HepG2 (cell line): ENCODE measurements around the gene RPTOR. TPM values are rescaled to one million over a fixed set of nuclear protein-coding genes. Genes with fewer than 3 reads are reported as not detected.

Source experiments
- ATAC-seq: fragments of 200-7000 bp; cut with Tn5 transposase; 3 replicates; pipeline ENCODE4 v1.9.1; 2020; ENCODE audit warnings: mild to moderate bottlenecking, moderate library complexity
- BruUV-seq: library from RNA; stranded (reverse); fragments of 400-500 nt; replicated peaks from 2 replicates; lab custom pipeline; 2021; lab: Mats Ljungman, UMichigan
- CTCF ChIA-PET: fragments of 300-600 bp; formaldehyde crosslinking; extraction: SDS; loops from one replicate; lab custom pipeline; 2021; ENCODE audit warnings: low total read pairs, inconsistent platforms, low intra/inter-chr PET ratio; lab: Yijun Ruan, JAX
- POLR2A ChIA-PET: fragments of 350-600 bp; sonication (Branson Sonifier 250); formaldehyde crosslinking; loops from one replicate; lab custom pipeline; 2020; ENCODE audit warnings: antibody characterized with exemption, inconsistent platforms; lab: Yijun Ruan, JAX
- DNase-seq: peaks from one replicate; pipeline ENCODE4 v3.0.0-alpha.2; 2015; ENCODE audit warnings: low spot score
- FAIRE-seq: peaks from 3 replicates; lab custom pipeline; 2011; peaks lifted over from hg19 to GRCh38; lab: Jason Lieb, UNC
- H2AFZ ChIP-seq: one replicate; pipeline ENCODE4 v1.6.1; 2011; ENCODE audit warnings: low read length, inconsistent platforms
- H3K27ac ChIP-seq: fragments of 300-600 bp; 3 replicates; pipeline ENCODE4 v1.8.0; 2011; ENCODE audit warnings: mixed run types, mild to moderate bottlenecking, mixed read lengths, low read length, inconsistent platforms; ENCODE audit not compliant: insufficient read depth; ENCODE audit errors: extremely low read length
- H3K27me3 ChIP-seq, 2 experiments: fragments of 200-600 bp in 1 of 2; 2 replicates in 1 of 2; 3 replicates in 1 of 2; pipeline versions ENCODE4 v1.6.0 to v1.8.0; 2011; ENCODE audit warnings: low read length in 2 of 2, mild to moderate bottlenecking in 2 of 2, moderate library complexity in 2 of 2, inconsistent platforms in 1 of 2; ENCODE audit not compliant: insufficient read depth in 2 of 2, control insufficient read depth in 1 of 2
- H3K36me3 ChIP-seq, 2 experiments: fragments of 200-600 bp in 1 of 2; replicated peaks in 1 of 2; 2 replicates in 1 of 2; 3 replicates in 1 of 2; pipeline versions ENCODE4 v1.5.1 to v1.8.0; 2011; ENCODE audit warnings: low read length in 2 of 2, inconsistent platforms in 1 of 2; ENCODE audit not compliant: insufficient read depth in 2 of 2, control insufficient read depth in 1 of 2
- H3K4me1 ChIP-seq: 2 replicates; pipeline ENCODE4 v1.5.1; 2012; ENCODE audit warnings: low read length, inconsistent platforms; ENCODE audit not compliant: insufficient read depth
- H3K4me2 ChIP-seq: 2 replicates; pipeline ENCODE4 v1.6.0; 2011; ENCODE audit warnings: low read depth, low read length, inconsistent platforms
- H3K4me3 ChIP-seq, 3 experiments: fragments of 200-600 bp in 1 of 3; sonication (generic), shearing (Covaris generic) in 1 of 3; replicated peaks in 1 of 3; 2 replicates each; pipeline ENCODE4 v1.5.1; 2011 to 2016; ENCODE audit warnings: low read length in 3 of 3, inconsistent platforms in 2 of 3, low read depth in 2 of 3, mild to moderate bottlenecking in 2 of 3, control low read depth in 1 of 3, mixed read lengths in 1 of 3; ENCODE audit not compliant: insufficient read depth in 1 of 3
- H3K79me2 ChIP-seq: one replicate; pipeline ENCODE4 v1.6.1; 2011; ENCODE audit warnings: low read length, inconsistent platforms; ENCODE audit not compliant: insufficient read depth
- H3K9ac ChIP-seq: 2 replicates; pipeline ENCODE4 v1.6.0; 2011; ENCODE audit warnings: mild to moderate bottlenecking, low read depth, low read length, inconsistent platforms; ENCODE audit not compliant: insufficient read depth
- H3K9me3 ChIP-seq: 2 replicates; pipeline ENCODE4 v1.5.1; 2012; ENCODE audit warnings: mild to moderate bottlenecking, low read length
- H4K20me1 ChIP-seq: 2 replicates; pipeline ENCODE4 v1.6.0; 2011; ENCODE audit warnings: inconsistent platforms, mild to moderate bottlenecking, low read length, moderate library complexity; ENCODE audit not compliant: insufficient read depth
- AHR ChIP-seq: IDR thresholded peaks from 2 replicates; pipeline ENCODE4 v1.6.1; 2018; ENCODE audit warnings: missing genetic modification reagents, missing compliant biosample characterization
- EED ChIP-seq: sonication (generic); formaldehyde crosslinking; IDR thresholded peaks from 2 replicates; pipeline ENCODE4 v1.5.0; 2020; ENCODE audit warnings: mild to moderate bottlenecking, missing genetic modification reagents
- PHB2 ChIP-seq: fragments of 450-650 bp; IDR thresholded peaks from 2 replicates; pipeline ENCODE4 v1.6.1; 2018; ENCODE audit not compliant: partially characterized antibody
- TEAD3 ChIP-seq: optimal IDR thresholded peaks from 2 replicates; pipeline ENCODE3; 2016; ENCODE audit warnings: borderline replicate concordance
- WGBS: methylation state at CpG from one replicate; pipeline ENCODE4 v1.1.6; 2017; ENCODE audit warnings: low lambda C conversion rate; 5-methylcytosine and 5-hydroxymethylcytosine counted together
- in situ Hi-C: cut with HindIII; loops from 2 replicates; pipeline ENCODE4 v1.10.0; 2017; ENCODE audit warnings: low pct_unique_long_range_greater_than_20kb; ENCODE audit not compliant: extremely low pct_ligation_motif_present
- intact Hi-C: fragments of 100-400 bp; cut with micrococcal nuclease; formaldehyde crosslinking; loops from one replicate; pipeline ENCODE4 v1.10.0; 2022; ENCODE audit not compliant: unreplicated experiment
- polyA plus RNA-seq, 8 experiments: library from polyadenylated mRNA; depleted of rRNA in 3 of 8; stranded (reverse) in 7 of 8; unstranded in 1 of 8; fragments of >200 nt; fragmentation: Illumina TruSeq in 4 of 8; extraction: Trizol in 4 of 8; gene quantifications; 2 replicates each; pipeline versions ENCODE4 v1.2.1 to v1.2.3, GENCODE V29; 2011 to 2016; ENCODE audit warnings: low read depth in 4 of 8, missing spikeins in 1 of 8, mixed read lengths in 1 of 8; ENCODE audit not compliant: insufficient read depth in 1 of 8
- total RNA-seq, 5 experiments: library from RNA; depleted of rRNA; stranded (reverse); fragments of >200 nt; fragmentation: Illumina TruSeq; extraction: Trizol; gene quantifications; 2 replicates each; pipeline ENCODE4 v1.2.3, GENCODE V29; 2016; ENCODE audit warnings: low read depth in 1 of 5
- TF ChIP-seq, protein P1 (sequence below): sonication (generic); formaldehyde crosslinking; conservative IDR thresholded peaks from 2 replicates; pipeline ENCODE4 v1.4.0; 2020; ENCODE audit warnings: missing genetic modification reagents
- TF ChIP-seq, protein P2 (sequence below): conservative IDR thresholded peaks from 2 replicates; pipeline ENCODE4 v1.6.1; 2018; ENCODE audit warnings: missing genetic modification reagents
- TF ChIP-seq, protein P3 (sequence below): sonication (generic); formaldehyde crosslinking; IDR thresholded peaks from 2 replicates; pipeline ENCODE4 v1.4.0; 2020; ENCODE audit warnings: missing genetic modification reagents, mild to moderate bottlenecking, borderline replicate concordance
- TF ChIP-seq, protein P4 (sequence below): sonication (generic); formaldehyde crosslinking; IDR thresholded peaks from 2 replicates; pipeline ENCODE4 v1.4.0; 2020; ENCODE audit warnings: missing genetic modification reagents; ENCODE audit errors: not compliant biosample characterization

The RPTOR gene
- total and polyA plus RNA-seq, 2 of the 13 experiments (the other 11 are each of a cell fraction or from before 2014, with no cell fraction given) = 6.6 to 25.3 TPM

DNA sequence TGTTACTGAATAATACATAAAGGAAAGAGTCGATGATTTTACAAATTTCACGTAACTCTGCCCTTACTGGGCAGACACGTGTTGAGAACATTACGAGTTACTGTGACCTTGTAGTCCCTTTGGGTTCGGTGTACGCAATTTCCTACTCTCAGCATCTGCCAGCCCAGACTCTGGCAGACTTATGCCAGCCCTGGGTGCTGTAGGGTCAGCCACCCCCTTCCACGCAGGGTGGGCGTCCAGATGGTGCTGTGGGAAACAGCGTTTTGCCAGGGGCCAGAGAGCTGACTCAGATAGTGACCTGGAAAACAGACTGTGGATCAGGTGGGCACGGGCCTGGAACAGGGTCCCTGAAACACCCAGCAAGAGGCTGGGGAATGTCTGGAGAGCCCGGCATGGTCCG lies 148.9 kb downstream of the RPTOR start:
- H3K9ac ChIP-seq = no peak overlapping the region
- CTCF ChIA-PET = no interaction called here
- H3K4me1 ChIP-seq = peaks cover 41% of the 10 kb centered on the region
- H3K79me2 ChIP-seq = peaks cover 54% of the 10 kb centered on the region
- no peaks in the 10 kb centered on the region for H3K27me3 ChIP-seq
- DNase-seq = no peak
- intact Hi-C loops (no loop called here), in situ Hi-C loops (no loop called here)
- POLR2A ChIA-PET = no interaction called here
- no peaks in the 10 kb centered on the region for H3K9me3 ChIP-seq
- no peak overlapping the region for H3K4me2 ChIP-seq
- H3K36me3 ChIP-seq = no peaks in the 10 kb centered on the region; a peak in 1 of 5 replicates
- FAIRE-seq = no peak
- no peak overlapping the region for H3K4me3 ChIP-seq
- no peak for ATAC-seq
- H4K20me1 ChIP-seq = no peaks in the 10 kb centered on the region
- no TSS peak for BruUV-seq
- TF ChIP-seq AHR (CRISPR knock-in tag) (0 out of 2 replicates have a peak, but pooled peaks have one; percentile 27), EED (CRISPR knock-in tag) (no peak)
- WGBS = 98% methylated on average over 12 of the region's 12 CpGs
- H3K27ac ChIP-seq = peak overlapping the region; percentile 42
- H2AFZ ChIP-seq = no peak overlapping the region

DNA sequence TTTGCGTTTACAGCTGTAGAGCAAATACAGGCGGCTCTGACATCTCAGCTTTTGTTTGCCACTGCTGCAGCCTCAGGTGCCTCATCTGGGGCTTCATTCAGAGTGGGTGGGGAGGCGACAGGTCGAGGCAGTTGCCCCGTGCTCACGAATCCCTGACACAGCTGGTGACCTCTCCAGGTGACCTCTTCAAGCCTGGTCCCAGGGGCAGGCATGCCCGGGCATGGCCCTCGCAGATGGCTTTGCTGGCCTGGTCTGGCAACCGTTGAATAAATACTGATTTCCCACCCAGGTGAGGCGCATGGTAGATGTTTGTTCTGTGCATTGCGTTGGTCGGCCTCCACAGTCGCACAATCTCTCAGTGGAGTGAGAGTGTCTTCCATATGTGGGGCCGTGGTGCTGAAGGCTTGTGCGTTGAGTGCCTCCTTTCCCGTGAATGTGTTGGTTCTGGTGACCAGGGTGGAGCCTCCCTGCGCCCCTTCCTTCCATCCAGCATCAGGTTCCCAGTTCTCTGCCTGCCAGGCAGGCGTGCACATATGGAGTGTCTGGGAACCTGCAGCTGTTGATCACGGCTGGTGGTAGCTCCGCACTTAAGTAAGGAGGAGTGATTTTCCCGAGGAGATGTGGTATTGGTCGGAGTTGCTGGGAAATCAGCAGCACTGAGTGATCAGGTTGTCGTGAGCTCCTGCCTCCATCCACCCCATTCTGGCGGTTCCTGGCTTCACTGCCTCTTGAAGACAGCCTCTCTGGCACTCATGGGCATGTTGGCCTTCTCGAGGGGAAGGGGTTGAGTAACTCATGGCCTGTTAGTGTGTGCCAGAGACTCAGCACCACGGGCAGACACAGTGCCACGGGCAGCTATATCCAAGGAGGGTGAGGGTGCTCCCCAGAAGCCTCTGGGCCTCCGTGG lies 149.7 kb downstream of the RPTOR start:
- no peak for DNase-seq
- no TSS peak for BruUV-seq
- POLR2A ChIA-PET = interaction anchor here (1.1 kb wide), 1 partner anchor 21 kb away, joined by 5 read pairs; no protein-coding TSS in a partner anchor
- peak overlapping the region; percentile 42 for H3K27ac ChIP-seq
- peaks cover 38% of the 10 kb centered on the region for H3K4me1 ChIP-seq
- no peak overlapping the region for H3K9ac ChIP-seq
- intact Hi-C loops = no loop called here
- H3K9me3 ChIP-seq = no peaks in the 10 kb centered on the region
- no peak overlapping the region for H3K4me2 ChIP-seq
- in situ Hi-C loops = no loop called here
- H3K4me3 ChIP-seq = no peak overlapping the region
- CTCF ChIA-PET = no interaction called here
- H3K27me3 ChIP-seq = no peaks in the 10 kb centered on the region
- peaks cover 61% of the 10 kb centered on the region for H3K79me2 ChIP-seq
- H4K20me1 ChIP-seq = no peaks in the 10 kb centered on the region
- 97% methylated on average over 15 of the region's 28 CpGs for WGBS
- ATAC-seq = no peak
- no peaks in the 10 kb centered on the region; a peak in 1 of 5 replicates for H3K36me3 ChIP-seq
- FAIRE-seq = no peak
- no peak overlapping the region for H2AFZ ChIP-seq
- TF ChIP-seq, protein P1, sequence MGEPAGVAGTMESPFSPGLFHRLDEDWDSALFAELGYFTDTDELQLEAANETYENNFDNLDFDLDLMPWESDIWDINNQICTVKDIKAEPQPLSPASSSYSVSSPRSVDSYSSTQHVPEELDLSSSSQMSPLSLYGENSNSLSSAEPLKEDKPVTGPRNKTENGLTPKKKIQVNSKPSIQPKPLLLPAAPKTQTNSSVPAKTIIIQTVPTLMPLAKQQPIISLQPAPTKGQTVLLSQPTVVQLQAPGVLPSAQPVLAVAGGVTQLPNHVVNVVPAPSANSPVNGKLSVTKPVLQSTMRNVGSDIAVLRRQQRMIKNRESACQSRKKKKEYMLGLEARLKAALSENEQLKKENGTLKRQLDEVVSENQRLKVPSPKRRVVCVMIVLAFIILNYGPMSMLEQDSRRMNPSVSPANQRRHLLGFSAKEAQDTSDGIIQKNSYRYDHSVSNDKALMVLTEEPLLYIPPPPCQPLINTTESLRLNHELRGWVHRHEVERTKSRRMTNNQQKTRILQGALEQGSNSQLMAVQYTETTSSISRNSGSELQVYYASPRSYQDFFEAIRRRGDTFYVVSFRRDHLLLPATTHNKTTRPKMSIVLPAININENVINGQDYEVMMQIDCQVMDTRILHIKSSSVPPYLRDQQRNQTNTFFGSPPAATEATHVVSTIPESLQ (CRISPR knock-in tag) = no peak
- TF ChIP-seq, protein P2, sequence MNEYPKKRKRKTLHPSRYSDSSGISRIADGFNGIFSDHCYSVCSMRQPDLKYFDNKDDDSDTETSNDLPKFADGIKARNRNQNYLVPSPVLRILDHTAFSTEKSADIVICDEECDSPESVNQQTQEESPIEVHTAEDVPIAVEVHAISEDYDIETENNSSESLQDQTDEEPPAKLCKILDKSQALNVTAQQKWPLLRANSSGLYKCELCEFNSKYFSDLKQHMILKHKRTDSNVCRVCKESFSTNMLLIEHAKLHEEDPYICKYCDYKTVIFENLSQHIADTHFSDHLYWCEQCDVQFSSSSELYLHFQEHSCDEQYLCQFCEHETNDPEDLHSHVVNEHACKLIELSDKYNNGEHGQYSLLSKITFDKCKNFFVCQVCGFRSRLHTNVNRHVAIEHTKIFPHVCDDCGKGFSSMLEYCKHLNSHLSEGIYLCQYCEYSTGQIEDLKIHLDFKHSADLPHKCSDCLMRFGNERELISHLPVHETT = no peak
- TF ChIP-seq, protein P3, sequence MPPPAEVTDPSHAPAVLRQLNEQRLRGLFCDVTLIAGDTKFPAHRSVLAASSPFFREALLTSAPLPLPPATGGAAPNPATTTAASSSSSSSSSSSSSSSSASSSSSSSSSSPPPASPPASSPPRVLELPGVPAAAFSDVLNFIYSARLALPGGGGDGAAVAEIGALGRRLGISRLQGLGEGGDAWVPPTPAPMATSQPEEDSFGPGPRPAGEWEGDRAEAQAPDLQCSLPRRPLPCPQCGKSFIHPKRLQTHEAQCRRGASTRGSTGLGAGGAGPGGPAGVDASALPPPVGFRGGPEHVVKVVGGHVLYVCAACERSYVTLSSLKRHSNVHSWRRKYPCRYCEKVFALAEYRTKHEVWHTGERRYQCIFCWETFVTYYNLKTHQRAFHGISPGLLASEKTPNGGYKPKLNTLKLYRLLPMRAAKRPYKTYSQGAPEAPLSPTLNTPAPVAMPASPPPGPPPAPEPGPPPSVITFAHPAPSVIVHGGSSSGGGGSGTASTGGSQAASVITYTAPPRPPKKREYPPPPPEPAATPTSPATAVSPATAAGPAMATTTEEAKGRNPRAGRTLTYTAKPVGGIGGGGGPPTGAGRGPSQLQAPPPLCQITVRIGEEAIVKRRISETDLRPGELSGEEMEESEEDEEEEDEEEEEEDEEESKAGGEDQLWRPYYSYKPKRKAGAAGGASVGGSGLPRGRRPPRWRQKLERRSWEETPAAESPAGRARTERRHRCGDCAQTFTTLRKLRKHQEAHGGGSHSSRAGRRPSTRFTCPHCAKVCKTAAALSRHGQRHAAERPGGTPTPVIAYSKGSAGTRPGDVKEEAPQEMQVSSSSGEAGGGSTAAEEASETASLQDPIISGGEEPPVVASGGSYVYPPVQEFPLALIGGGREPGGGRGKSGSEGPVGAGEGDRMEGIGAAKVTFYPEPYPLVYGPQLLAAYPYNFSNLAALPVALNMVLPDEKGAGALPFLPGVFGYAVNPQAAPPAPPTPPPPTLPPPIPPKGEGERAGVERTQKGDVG (CRISPR knock-in tag) = peak; percentile 93; the same call in 1 of the 2 replicates
- TF ChIP-seq PHB2 (no peak), TEAD3 (CRISPR knock-in tag) (peak; percentile 12)
- TF ChIP-seq, protein P4, sequence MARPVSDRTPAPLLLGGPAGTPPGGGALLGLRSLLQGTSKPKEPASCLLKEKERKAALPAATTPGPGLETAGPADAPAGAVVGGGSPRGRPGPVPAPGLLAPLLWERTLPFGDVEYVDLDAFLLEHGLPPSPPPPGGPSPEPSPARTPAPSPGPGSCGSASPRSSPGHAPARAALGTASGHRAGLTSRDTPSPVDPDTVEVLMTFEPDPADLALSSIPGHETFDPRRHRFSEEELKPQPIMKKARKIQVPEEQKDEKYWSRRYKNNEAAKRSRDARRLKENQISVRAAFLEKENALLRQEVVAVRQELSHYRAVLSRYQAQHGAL (CRISPR knock-in tag) = no peak
